GM23338 (cell line): ENCODE results near the gene SLC4A5. TPM values are rescaled to one million over a fixed set of nuclear protein-coding genes. Genes with fewer than 3 reads are reported as not detected.
A peak's percentile ranks its signal among the peaks of the same experiment; 100 is the strongest.
"Not testable (repeated sequence)": the region's sequence is repeated elsewhere in the genome, so short reads cannot be mapped to it uniquely, and the experiment has no call there.

ENCODE experiments used
- ATAC-seq: fragments of 200-7000 bp; cut with Tn5 transposase; 3 replicates; pipeline ENCODE4 v1.9.1; 2020
- DNase-seq: peaks from one replicate; pipeline ENCODE4 v3.0.0-alpha.2; 2015; ENCODE audit warnings: low spot score
- H2AFZ ChIP-seq: fragments of 200-600 bp; sonication (generic); 2 replicates; pipeline ENCODE4 v1.8.0; 2016; ENCODE audit warnings: antibody characterized with exemption, mild to moderate bottlenecking, moderate library complexity
- H3F3A ChIP-seq: fragments of 200-600 bp; sonication (generic); replicated peaks from 2 replicates; pipeline ENCODE4 v1.8.0; 2017; ENCODE audit warnings: antibody characterized with exemption, mixed run types, low read depth
- H3K27ac ChIP-seq: fragments of 200-600 bp; sonication (generic); 2 replicates; pipeline ENCODE4 v1.6.1; 2016; ENCODE audit warnings: low read depth
- H3K27me3 ChIP-seq: fragments of 200-600 bp; sonication (generic); 2 replicates; pipeline ENCODE4 v1.8.0; 2016; ENCODE audit warnings: mild to moderate bottlenecking, mixed run types, moderate library complexity; ENCODE audit not compliant: insufficient read depth
- H3K36me3 ChIP-seq: fragments of 200-600 bp; sonication (generic); 2 replicates; pipeline ENCODE4 v1.8.0; 2016; ENCODE audit warnings: mild to moderate bottlenecking; ENCODE audit not compliant: insufficient read depth
- H3K4me1 ChIP-seq: fragments of 200-600 bp; sonication (generic); 2 replicates; pipeline ENCODE4 v1.8.0; 2016; ENCODE audit warnings: mild to moderate bottlenecking, moderate library complexity; ENCODE audit not compliant: insufficient read depth
- H3K4me2 ChIP-seq: fragments of 200-600 bp; sonication (generic); 2 replicates; pipeline ENCODE4 v1.7.1; 2017; ENCODE audit warnings: mixed run types
- H3K4me3 ChIP-seq: fragments of 200-600 bp; sonication (generic); 2 replicates; pipeline ENCODE4 v1.6.1; 2016; ENCODE audit warnings: mixed run types
- H3K79me2 ChIP-seq: fragments of 200-600 bp; sonication (generic); replicated peaks from 2 replicates; pipeline ENCODE4 v1.8.0; 2017; ENCODE audit warnings: mild to moderate bottlenecking; ENCODE audit not compliant: insufficient read depth
- H3K9me2 ChIP-seq: fragments of 200-600 bp; sonication (generic); 2 replicates; pipeline ENCODE4 v1.8.0; 2017; ENCODE audit not compliant: insufficient read depth
- H4K20me1 ChIP-seq: fragments of 200-600 bp; sonication (generic); replicated peaks from 2 replicates; pipeline ENCODE4 v1.8.0; 2017; ENCODE audit warnings: mild to moderate bottlenecking; ENCODE audit not compliant: insufficient read depth
- H3K27ac Mint-ChIP-seq: 2 replicates; pipeline ENCODE4 v1.8.0; 2020; ENCODE audit warnings: inconsistent platforms, mild to moderate bottlenecking, moderate library complexity, mixed read lengths
- H3K27me3 Mint-ChIP-seq: 3 replicates; pipeline ENCODE4 v1.8.0; 2022; ENCODE audit warnings: low read depth, mild to moderate bottlenecking, moderate library complexity, mixed read lengths, inconsistent platforms; ENCODE audit not compliant: insufficient read depth, poor library complexity
- H3K36me3 Mint-ChIP-seq: 3 replicates; pipeline ENCODE4 v1.8.0; 2021; ENCODE audit warnings: low read depth, mild to moderate bottlenecking, inconsistent platforms, moderate library complexity, mixed read lengths
- H3K4me1 Mint-ChIP-seq: 3 replicates; pipeline ENCODE4 v1.8.0; 2020; ENCODE audit warnings: mild to moderate bottlenecking, inconsistent platforms, mixed read lengths
- H3K4me3 Mint-ChIP-seq: 3 replicates; pipeline ENCODE4 v1.8.0; 2021; ENCODE audit warnings: moderate library complexity, mild to moderate bottlenecking, inconsistent platforms, mixed read lengths
- H3K9me3 Mint-ChIP-seq: 3 replicates; pipeline ENCODE4 v1.8.0; 2020; ENCODE audit warnings: moderate library complexity, mild to moderate bottlenecking, inconsistent platforms, mixed read lengths
- CTCF ChIP-seq, 2 experiments: fragments of 200-600 bp in 1 of 2; sonication (generic) in 1 of 2; conservative IDR thresholded peaks; 2 replicates each; pipeline versions ENCODE4 v1.5.1 to v1.6.1; 2016 to 2017; ENCODE audit warnings: antibody characterized with exemption in 2 of 2, low read depth in 2 of 2, mild to moderate bottlenecking in 2 of 2, moderate library complexity in 1 of 2
- EZH2phosphoT487 ChIP-seq: fragments of 200-600 bp; sonication (generic); IDR thresholded peaks from one replicate; pipeline ENCODE4 v1.8.1; 2018; ENCODE audit warnings: antibody characterized with exemption; ENCODE audit not compliant: unreplicated experiment
- JUNB ChIP-seq: IDR thresholded peaks from one replicate; pipeline ENCODE4 v1.6.1; 2016; ENCODE audit warnings: antibody characterized with exemption; ENCODE audit not compliant: unreplicated experiment
- POLR2AphosphoS5 ChIP-seq: IDR thresholded peaks from 2 replicates; pipeline ENCODE4 v1.6.1; 2016; ENCODE audit warnings: antibody characterized with exemption, low read depth
- REST ChIP-seq: IDR thresholded peaks from one replicate; pipeline ENCODE4 v1.6.1; 2018; ENCODE audit warnings: antibody characterized with exemption; ENCODE audit not compliant: unreplicated experiment
- ZNF114 ChIP-seq: fragments of 250-450 bp; sonication (Bioruptor Pico); IDR thresholded peaks from 2 replicates; pipeline ENCODE4 v1.5.0; 2020; ENCODE audit warnings: mild to moderate bottlenecking, moderate library complexity
- polyA plus RNA-seq: library from polyadenylated mRNA; unstranded; fragments of >200 nt; fragmentation: Nextera tagmentation; extraction: Ambion mirVana; gene quantifications from 2 replicates; pipeline ENCODE4 v1.2.1, GENCODE V29; 2016
- total RNA-seq: library from RNA; depleted of rRNA; stranded (reverse); fragments of >200 nt; shearing (Covaris generic); gene quantifications from 2 replicates; pipeline ENCODE4 v1.2.3, GENCODE V29; 2014

The SLC4A5 gene
- total and polyA plus RNA-seq, 2 experiments from 2014 or later: 0.24 to 0.70 TPM

GRCh38 chr2:74232426-74232825 is 110.8 kb downstream of the SLC4A5 start:
- H3K27me3 Mint-ChIP-seq: peaks cover 10% of the 10 kb centered on the region

GRCh38 chr2:74229865-74230264 is 113.4 kb downstream of the SLC4A5 start:
- H3K27me3 Mint-ChIP-seq, H3K4me2 ChIP-seq, H3K4me3 Mint-ChIP-seq, DNase-seq, H3K9me2 ChIP-seq, H2AFZ ChIP-seq, H3K4me1 ChIP-seq, H3K4me3 ChIP-seq, H3K27me3 ChIP-seq, H3K79me2 ChIP-seq, H3K36me3 ChIP-seq, H4K20me1 ChIP-seq, H3F3A ChIP-seq, H3K27ac ChIP-seq, ATAC-seq, H3K36me3 Mint-ChIP-seq, H3K9me3 Mint-ChIP-seq, H3K27ac Mint-ChIP-seq: not testable (repeated sequence)
- H3K4me1 Mint-ChIP-seq: peaks cover 26% of the 10 kb centered on the region

More at GRCh38 chr2:74232426-74232825, 110.8 kb downstream of the SLC4A5 start:
- no peaks in the 10 kb centered on the region for H3K4me1 ChIP-seq
- no peaks in the 10 kb centered on the region for H3F3A ChIP-seq
- H3K4me2 ChIP-seq: no peak overlapping the region
- H3K36me3 ChIP-seq: no peaks in the 10 kb centered on the region
- H3K79me2 ChIP-seq: no peaks in the 10 kb centered on the region
- ATAC-seq: no peak
- H3K4me3 ChIP-seq: no peak overlapping the region
- H3K27ac ChIP-seq: no peak overlapping the region
- Mint-ChIP-seq H3K27ac (no peak overlapping the region), H3K36me3 (no peaks in the 10 kb centered on the region), H3K4me1 (peaks cover 16% of the 10 kb centered on the region; the same call in 2 of the 3 replicates), H3K4me3 (no peak overlapping the region), H3K9me3 (no peaks in the 10 kb centered on the region)
- no peak overlapping the region for H2AFZ ChIP-seq
- no peaks in the 10 kb centered on the region for H3K9me2 ChIP-seq
- TF ChIP-seq EZH2phosphoT487 (no peak), JUNB (no peak), CTCF (conservative IDR thresholded peaks at IDR 0.05; ENCODE audit: low read depth in 2 of 2) (peak in 1 of 2 experiments; percentile 57; a peak in 2 of 4 replicates), POLR2AphosphoS5 (no peak), ZNF114 (CRISPR knock-in tag) (no peak), REST (no peak)
- DNase-seq: no peak
- no peaks in the 10 kb centered on the region for H4K20me1 ChIP-seq
- H3K27me3 ChIP-seq: no peaks in the 10 kb centered on the region
